GM23338 (cell line): Measurements from ENCODE around the gene IDE.

Source experiments
- CREB1 ChIP-seq: fragments of 250-450 bp; sonication (Bioruptor Pico); IDR thresholded peaks from 2 replicates; pipeline ENCODE4 v1.5.0; 2020; ENCODE audit warnings: low read depth, mild to moderate bottlenecking, moderate library complexity
- EZH2 ChIP-seq: fragments of 200-600 bp; sonication (generic); IDR thresholded peaks from one replicate; pipeline ENCODE4 v1.8.0; 2017; ENCODE audit warnings: antibody characterized with exemption, mild to moderate bottlenecking, low read depth; ENCODE audit not compliant: unreplicated experiment
- EZH2phosphoT487 ChIP-seq: fragments of 200-600 bp; sonication (generic); IDR thresholded peaks from one replicate; pipeline ENCODE4 v1.8.1; 2018; ENCODE audit warnings: antibody characterized with exemption; ENCODE audit not compliant: unreplicated experiment
- JUNB ChIP-seq: IDR thresholded peaks from one replicate; pipeline ENCODE4 v1.6.1; 2016; ENCODE audit warnings: antibody characterized with exemption; ENCODE audit not compliant: unreplicated experiment
- NANOG ChIP-seq: IDR thresholded peaks from 2 replicates; pipeline ENCODE4 v1.6.1; 2016; ENCODE audit warnings: antibody characterized with exemption, borderline replicate concordance
- POLR2AphosphoS5 ChIP-seq: IDR thresholded peaks from 2 replicates; pipeline ENCODE4 v1.6.1; 2016; ENCODE audit warnings: antibody characterized with exemption, low read depth
- REST ChIP-seq: IDR thresholded peaks from one replicate; pipeline ENCODE4 v1.6.1; 2018; ENCODE audit warnings: antibody characterized with exemption; ENCODE audit not compliant: unreplicated experiment
- STAT1 ChIP-seq: IDR thresholded peaks from one replicate; pipeline ENCODE4 v1.6.1; 2016; ENCODE audit warnings: antibody characterized with exemption; ENCODE audit not compliant: unreplicated experiment
- ZNF331 ChIP-seq: fragments of 250-450 bp; sonication (Bioruptor Pico); IDR thresholded peaks from 2 replicates; pipeline ENCODE4 v1.5.0; 2020; ENCODE audit warnings: low read depth, mild to moderate bottlenecking, moderate library complexity
- TF ChIP-seq, protein P1 (sequence below), 2 experiments: fragments of 200-600 bp in 1 of 2; sonication (generic) in 1 of 2; conservative IDR thresholded peaks; 2 replicates each; pipeline versions ENCODE4 v1.5.1 to v1.6.1; 2016 to 2017; ENCODE audit warnings: antibody characterized with exemption in 2 of 2, low read depth in 2 of 2, mild to moderate bottlenecking in 2 of 2, moderate library complexity in 1 of 2
- TF ChIP-seq, protein P2 (sequence below): fragments of 250-450 bp; sonication (Bioruptor Pico); IDR thresholded peaks from 2 replicates; pipeline ENCODE4 v1.5.0; 2020; ENCODE audit warnings: mild to moderate bottlenecking, moderate library complexity

- TF ChIP-seq, protein P1, sequence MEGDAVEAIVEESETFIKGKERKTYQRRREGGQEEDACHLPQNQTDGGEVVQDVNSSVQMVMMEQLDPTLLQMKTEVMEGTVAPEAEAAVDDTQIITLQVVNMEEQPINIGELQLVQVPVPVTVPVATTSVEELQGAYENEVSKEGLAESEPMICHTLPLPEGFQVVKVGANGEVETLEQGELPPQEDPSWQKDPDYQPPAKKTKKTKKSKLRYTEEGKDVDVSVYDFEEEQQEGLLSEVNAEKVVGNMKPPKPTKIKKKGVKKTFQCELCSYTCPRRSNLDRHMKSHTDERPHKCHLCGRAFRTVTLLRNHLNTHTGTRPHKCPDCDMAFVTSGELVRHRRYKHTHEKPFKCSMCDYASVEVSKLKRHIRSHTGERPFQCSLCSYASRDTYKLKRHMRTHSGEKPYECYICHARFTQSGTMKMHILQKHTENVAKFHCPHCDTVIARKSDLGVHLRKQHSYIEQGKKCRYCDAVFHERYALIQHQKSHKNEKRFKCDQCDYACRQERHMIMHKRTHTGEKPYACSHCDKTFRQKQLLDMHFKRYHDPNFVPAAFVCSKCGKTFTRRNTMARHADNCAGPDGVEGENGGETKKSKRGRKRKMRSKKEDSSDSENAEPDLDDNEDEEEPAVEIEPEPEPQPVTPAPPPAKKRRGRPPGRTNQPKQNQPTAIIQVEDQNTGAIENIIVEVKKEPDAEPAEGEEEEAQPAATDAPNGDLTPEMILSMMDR (conservative IDR thresholded peaks at IDR 0.05; ENCODE audit: low read depth in 2 of 2), result no peak
- TF ChIP-seq EZH2 (no peak), EZH2phosphoT487 (no peak), ZNF331 (no peak), CREB1 (CRISPR knock-in tag) (no peak), POLR2AphosphoS5 (no peak), JUNB (no peak), REST (no peak), NANOG (no peak), STAT1 (no peak)
- TF ChIP-seq, protein P2, sequence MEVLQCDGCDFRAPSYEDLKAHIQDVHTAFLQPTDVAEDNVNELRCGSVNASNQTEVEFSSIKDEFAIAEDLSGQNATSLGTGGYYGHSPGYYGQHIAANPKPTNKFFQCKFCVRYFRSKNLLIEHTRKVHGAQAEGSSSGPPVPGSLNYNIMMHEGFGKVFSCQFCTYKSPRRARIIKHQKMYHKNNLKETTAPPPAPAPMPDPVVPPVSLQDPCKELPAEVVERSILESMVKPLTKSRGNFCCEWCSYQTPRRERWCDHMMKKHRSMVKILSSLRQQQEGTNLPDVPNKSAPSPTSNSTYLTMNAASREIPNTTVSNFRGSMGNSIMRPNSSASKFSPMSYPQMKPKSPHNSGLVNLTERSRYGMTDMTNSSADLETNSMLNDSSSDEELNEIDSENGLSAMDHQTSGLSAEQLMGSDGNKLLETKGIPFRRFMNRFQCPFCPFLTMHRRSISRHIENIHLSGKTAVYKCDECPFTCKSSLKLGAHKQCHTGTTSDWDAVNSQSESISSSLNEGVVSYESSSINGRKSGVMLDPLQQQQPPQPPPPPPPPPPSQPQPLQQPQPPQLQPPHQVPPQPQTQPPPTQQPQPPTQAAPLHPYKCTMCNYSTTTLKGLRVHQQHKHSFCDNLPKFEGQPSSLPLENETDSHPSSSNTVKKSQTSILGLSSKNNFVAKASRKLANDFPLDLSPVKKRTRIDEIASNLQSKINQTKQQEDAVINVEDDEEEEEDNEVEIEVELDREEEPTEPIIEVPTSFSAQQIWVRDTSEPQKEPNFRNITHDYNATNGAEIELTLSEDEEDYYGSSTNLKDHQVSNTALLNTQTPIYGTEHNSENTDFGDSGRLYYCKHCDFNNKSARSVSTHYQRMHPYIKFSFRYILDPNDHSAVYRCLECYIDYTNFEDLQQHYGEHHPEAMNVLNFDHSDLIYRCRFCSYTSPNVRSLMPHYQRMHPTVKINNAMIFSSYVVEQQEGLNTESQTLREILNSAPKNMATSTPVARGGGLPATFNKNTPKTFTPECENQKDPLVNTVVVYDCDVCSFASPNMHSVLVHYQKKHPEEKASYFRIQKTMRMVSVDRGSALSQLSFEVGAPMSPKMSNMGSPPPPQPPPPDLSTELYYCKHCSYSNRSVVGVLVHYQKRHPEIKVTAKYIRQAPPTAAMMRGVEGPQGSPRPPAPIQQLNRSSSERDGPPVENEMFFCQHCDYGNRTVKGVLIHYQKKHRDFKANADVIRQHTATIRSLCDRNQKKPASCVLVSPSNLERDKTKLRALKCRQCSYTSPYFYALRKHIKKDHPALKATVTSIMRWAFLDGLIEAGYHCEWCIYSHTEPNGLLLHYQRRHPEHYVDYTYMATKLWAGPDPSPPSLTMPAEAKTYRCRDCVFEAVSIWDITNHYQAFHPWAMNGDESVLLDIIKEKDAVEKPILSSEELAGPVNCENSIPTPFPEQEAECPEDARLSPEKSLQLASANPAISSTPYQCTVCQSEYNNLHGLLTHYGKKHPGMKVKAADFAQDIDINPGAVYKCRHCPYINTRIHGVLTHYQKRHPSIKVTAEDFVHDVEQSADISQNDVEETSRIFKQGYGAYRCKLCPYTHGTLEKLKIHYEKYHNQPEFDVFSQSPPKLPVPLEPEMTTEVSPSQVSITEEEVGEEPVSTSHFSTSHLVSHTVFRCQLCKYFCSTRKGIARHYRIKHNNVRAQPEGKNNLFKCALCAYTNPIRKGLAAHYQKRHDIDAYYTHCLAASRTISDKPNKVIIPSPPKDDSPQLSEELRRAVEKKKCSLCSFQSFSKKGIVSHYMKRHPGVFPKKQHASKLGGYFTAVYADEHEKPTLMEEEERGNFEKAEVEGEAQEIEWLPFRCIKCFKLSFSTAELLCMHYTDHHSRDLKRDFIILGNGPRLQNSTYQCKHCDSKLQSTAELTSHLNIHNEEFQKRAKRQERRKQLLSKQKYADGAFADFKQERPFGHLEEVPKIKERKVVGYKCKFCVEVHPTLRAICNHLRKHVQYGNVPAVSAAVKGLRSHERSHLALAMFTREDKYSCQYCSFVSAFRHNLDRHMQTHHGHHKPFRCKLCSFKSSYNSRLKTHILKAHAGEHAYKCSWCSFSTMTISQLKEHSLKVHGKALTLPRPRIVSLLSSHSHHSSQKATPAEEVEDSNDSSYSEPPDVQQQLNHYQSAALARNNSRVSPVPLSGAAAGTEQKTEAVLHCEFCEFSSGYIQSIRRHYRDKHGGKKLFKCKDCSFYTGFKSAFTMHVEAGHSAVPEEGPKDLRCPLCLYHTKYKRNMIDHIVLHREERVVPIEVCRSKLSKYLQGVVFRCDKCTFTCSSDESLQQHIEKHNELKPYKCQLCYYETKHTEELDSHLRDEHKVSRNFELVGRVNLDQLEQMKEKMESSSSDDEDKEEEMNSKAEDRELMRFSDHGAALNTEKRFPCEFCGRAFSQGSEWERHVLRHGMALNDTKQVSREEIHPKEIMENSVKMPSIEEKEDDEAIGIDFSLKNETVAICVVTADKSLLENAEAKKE (CRISPR knock-in tag), result no peak
These were observed 81.1 kb downstream of the IDE start for GRCh38 chr10:92492748-92493240.
